B cell (primary cell): ENCODE results near the gene DGUOK. TPM values are rescaled to one million over a fixed set of nuclear protein-coding genes. Genes with fewer than 3 reads are reported as not detected.

Experiments used
- ATAC-seq: fragments of 200-7000 bp; cut with Tn5 transposase; one replicate; pipeline ENCODE4 v1.10.0; 2021; ENCODE audit warnings: low read depth, mild to moderate bottlenecking, moderate number of reproducible peaks, moderate library complexity
- CTCF ChIA-PET: fragments of 350-600 bp; sonication (Branson Sonifier 250); formaldehyde crosslinking; loops from one replicate; lab custom pipeline; 2021; ENCODE audit warnings: antibody characterized with exemption, inconsistent platforms; lab: Charles Lee
- POLR2A ChIA-PET: fragments of 350-600 bp; sonication (Branson Sonifier 250); formaldehyde crosslinking; loops from one replicate; lab custom pipeline; 2021; ENCODE audit warnings: antibody characterized with exemption; lab: Charles Lee
- DNase-seq: peaks from one replicate; pipeline ENCODE4 v3.0.0; 2013
- H2AFZ ChIP-seq: 2 replicates; pipeline ENCODE4 v1.6.1; 2012; ENCODE audit warnings: mild to moderate bottlenecking, low read depth, low read length; ENCODE audit not compliant: insufficient read depth, poor library complexity, severe bottlenecking
- H3K27ac ChIP-seq, 2 donors: 1 replicate in 1 of 2; 2 replicates in 1 of 2; pipeline ENCODE4 v1.5.1; 2012 to 2013; ENCODE audit warnings: low read length in 2 of 2, mild to moderate bottlenecking in 2 of 2, moderate library complexity in 1 of 2
- H3K27me3 ChIP-seq, 4 experiments: fragments of 200-600 bp in 1 of 4; sonication (generic) in 1 of 4; replicated peaks in 1 of 4; 1 replicate in 2 of 4; 2 replicates in 2 of 4; pipeline versions ENCODE4 v1.6.1 to v1.7.0; 2013 to 2016; ENCODE audit warnings: low read length in 3 of 4, mild to moderate bottlenecking in 2 of 4, mixed read lengths in 1 of 4, moderate library complexity in 1 of 4; ENCODE audit not compliant: insufficient read depth in 4 of 4, control insufficient read depth in 3 of 4; ENCODE audit errors: control extremely low read depth in 1 of 4
- H3K36me3 ChIP-seq, 2 experiments: replicated peaks in 1 of 2; 1 replicate in 1 of 2; 2 replicates in 1 of 2; pipeline versions ENCODE4 v1.6.1 to v1.7.1; 2013; ENCODE audit warnings: low read length in 1 of 2; ENCODE audit not compliant: insufficient read depth in 2 of 2, control insufficient read depth in 1 of 2; ENCODE audit errors: control extremely low read depth in 1 of 2, extremely low read depth in 1 of 2
- H3K4me1 ChIP-seq, 2 donors: fragments of 200-600 bp in 1 of 2; sonication (generic) in 1 of 2; 1 replicate in 1 of 2; 2 replicates in 1 of 2; pipeline versions ENCODE4 v1.5.1 to v1.6.1; 2013 to 2017; ENCODE audit warnings: low read length in 2 of 2; ENCODE audit not compliant: control insufficient read depth in 2 of 2, insufficient read depth in 2 of 2
- H3K4me2 ChIP-seq: replicated peaks from 2 replicates; pipeline ENCODE3; 2012; ENCODE audit warnings: mild to moderate bottlenecking, low read depth, low read length; ENCODE audit not compliant: poor library complexity, severe bottlenecking
- H3K4me3 ChIP-seq, 5 experiments: fragments of 200-600 bp in 1 of 5; sonication (generic) in 1 of 5; 1 replicate in 3 of 5; 2 replicates in 2 of 5; pipeline versions ENCODE4 v1.5.1 to v1.7.0; 2011 to 2016; ENCODE audit warnings: low read length in 4 of 5, mild to moderate bottlenecking in 4 of 5, low read depth in 2 of 5, control low read depth in 1 of 5, moderate library complexity in 1 of 5; ENCODE audit not compliant: insufficient read depth in 1 of 5; ENCODE audit errors: control extremely low read depth in 1 of 5, extremely low read depth in 1 of 5
- H3K79me2 ChIP-seq: fragments of 200-600 bp; sonication (generic); one replicate; pipeline ENCODE4 v1.6.0; 2016; ENCODE audit warnings: low read length; ENCODE audit not compliant: control insufficient read depth, insufficient read depth
- H3K9ac ChIP-seq: fragments of 200-600 bp; sonication (generic); 2 replicates; pipeline ENCODE4 v1.6.1; 2017; ENCODE audit warnings: mild to moderate bottlenecking, low read length, moderate library complexity
- H3K9me3 ChIP-seq, 3 donors: one replicate each; pipeline versions ENCODE4 v1.6.1 to v1.7.1; 2013; ENCODE audit warnings: low read length in 2 of 3; ENCODE audit not compliant: control insufficient read depth in 2 of 3, insufficient read depth in 1 of 3; ENCODE audit errors: control extremely low read depth in 1 of 3
- H4K20me1 ChIP-seq: 2 replicates; pipeline ENCODE4 v1.6.0; 2012; ENCODE audit warnings: mild to moderate bottlenecking, low read length; ENCODE audit not compliant: insufficient read depth, control insufficient read depth, poor library complexity, severe bottlenecking
- H3K27ac Mint-ChIP-seq: one replicate; pipeline ENCODE4 v1.8.0; 2021; ENCODE audit warnings: mixed read lengths
- H3K27me3 Mint-ChIP-seq: one replicate; pipeline ENCODE4 v1.8.0; 2021; ENCODE audit warnings: mixed read lengths
- H3K4me1 Mint-ChIP-seq: one replicate; pipeline ENCODE4 v1.8.0; 2021; ENCODE audit warnings: mixed read lengths
- H3K4me3 Mint-ChIP-seq: one replicate; pipeline ENCODE4 v1.8.0; 2021; ENCODE audit warnings: mixed read lengths
- H3K9me3 Mint-ChIP-seq: one replicate; pipeline ENCODE4 v1.8.0; 2022; ENCODE audit warnings: mixed read lengths; ENCODE audit not compliant: insufficient read depth
- EZH2 ChIP-seq: IDR thresholded peaks from 2 replicates; pipeline ENCODE4 v1.6.1; 2012; ENCODE audit warnings: borderline replicate concordance, low read depth, mild to moderate bottlenecking, moderate library complexity, low read length; ENCODE audit not compliant: insufficient read depth, poor library complexity, severe bottlenecking
- WGBS: methylation state at CpG from one replicate; pipeline ENCODE4 v1.1.5; 2013; ENCODE audit warnings: missing lambda C conversion rate; ENCODE audit not compliant: insufficient coverage; 5-methylcytosine and 5-hydroxymethylcytosine counted together
- intact Hi-C: fragments of 100-400 bp; cut with micrococcal nuclease; formaldehyde crosslinking; loops from one replicate; pipeline ENCODE4 v1.10.0; 2022
- polyA plus RNA-seq: library from polyadenylated mRNA; depleted of rRNA; stranded (reverse); fragments of >200 nt; gene quantifications from 2 replicates; pipeline ENCODE4 v1.2.3, GENCODE V29; 2012
- total RNA-seq, 2 donors: library from RNA; stranded (reverse); fragments of 120-200 nt in 1 of 2; gene quantifications; 1 replicate in 1 of 2; 2 replicates in 1 of 2; pipeline versions ENCODE4 v1.2.3 to v1.2.4, GENCODE V29; 2013 to 2022
- TF ChIP-seq, protein P1 (sequence below): fragments of 200-600 bp; IDR thresholded peaks from one replicate; pipeline ENCODE4 v1.8.0; 2022; ENCODE audit warnings: antibody characterized with exemption, mild to moderate bottlenecking

The DGUOK gene
- total and polyA plus RNA-seq, 2 donors (not counting 1 experiment from before 2014, with no cell fraction given) = 61.7 to 81.5 TPM

DNA sequence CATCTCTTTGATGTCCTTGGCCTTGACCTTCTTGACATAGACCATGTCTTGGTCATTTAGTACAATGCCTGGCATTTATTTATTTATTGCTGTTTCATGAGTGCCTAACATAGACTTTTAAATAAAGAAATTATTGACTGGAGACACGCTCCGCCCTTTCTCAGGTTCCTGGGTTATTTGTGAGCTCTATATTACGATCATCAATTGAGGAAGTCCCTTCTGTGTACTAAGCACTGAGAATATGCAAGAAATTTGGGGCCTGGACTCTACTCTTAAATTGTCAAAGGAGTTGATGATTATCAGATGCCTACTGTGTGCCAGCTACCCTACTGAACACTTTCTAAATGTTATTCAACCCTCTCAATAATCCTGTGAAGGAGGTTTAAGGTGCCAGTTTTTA lies 38.4 kb downstream of the DGUOK start:
- Histone ChIP-seq H3K4me1 (peaks cover 3 to 4% of the 10 kb centered on the region in 2 donors), H3K79me2 (no peaks in the 10 kb centered on the region), H3K9me3 (peaks cover 0 to 3% (median 2%) of the 10 kb centered on the region in 3 donors), H3K27me3 (no peaks in the 10 kb centered on the region), H3K4me2 (no peak overlapping the region), H3K9ac (no peak overlapping the region), H2AFZ (no peak overlapping the region), H3K27ac (no peak overlapping the region), H4K20me1 (no peaks in the 10 kb centered on the region), H3K4me3 (no peak overlapping the region), H3K36me3 (no peaks in the 10 kb centered on the region)
- Mint-ChIP-seq H3K9me3 (peaks cover 3% of the 10 kb centered on the region), H3K27ac (no peak overlapping the region), H3K27me3 (no peaks in the 10 kb centered on the region), H3K4me3 (no peak overlapping the region), H3K4me1 (peaks cover 9% of the 10 kb centered on the region)
- ATAC-seq (no peak), DNase-seq (no peak)
- WGBS = 83% methylated on average over 3 of the region's 3 CpGs
- ChIA-PET CTCF (interaction anchor here (1.2 kb wide), 1 partner anchor 156 kb away, joined by 3 read pairs; no protein-coding TSS in a partner anchor), POLR2A (no interaction called here)
- TF ChIP-seq, protein P1, sequence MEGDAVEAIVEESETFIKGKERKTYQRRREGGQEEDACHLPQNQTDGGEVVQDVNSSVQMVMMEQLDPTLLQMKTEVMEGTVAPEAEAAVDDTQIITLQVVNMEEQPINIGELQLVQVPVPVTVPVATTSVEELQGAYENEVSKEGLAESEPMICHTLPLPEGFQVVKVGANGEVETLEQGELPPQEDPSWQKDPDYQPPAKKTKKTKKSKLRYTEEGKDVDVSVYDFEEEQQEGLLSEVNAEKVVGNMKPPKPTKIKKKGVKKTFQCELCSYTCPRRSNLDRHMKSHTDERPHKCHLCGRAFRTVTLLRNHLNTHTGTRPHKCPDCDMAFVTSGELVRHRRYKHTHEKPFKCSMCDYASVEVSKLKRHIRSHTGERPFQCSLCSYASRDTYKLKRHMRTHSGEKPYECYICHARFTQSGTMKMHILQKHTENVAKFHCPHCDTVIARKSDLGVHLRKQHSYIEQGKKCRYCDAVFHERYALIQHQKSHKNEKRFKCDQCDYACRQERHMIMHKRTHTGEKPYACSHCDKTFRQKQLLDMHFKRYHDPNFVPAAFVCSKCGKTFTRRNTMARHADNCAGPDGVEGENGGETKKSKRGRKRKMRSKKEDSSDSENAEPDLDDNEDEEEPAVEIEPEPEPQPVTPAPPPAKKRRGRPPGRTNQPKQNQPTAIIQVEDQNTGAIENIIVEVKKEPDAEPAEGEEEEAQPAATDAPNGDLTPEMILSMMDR = no peak
- no peak for TF ChIP-seq EZH2
- intact Hi-C loops = no loop called here

DNA sequence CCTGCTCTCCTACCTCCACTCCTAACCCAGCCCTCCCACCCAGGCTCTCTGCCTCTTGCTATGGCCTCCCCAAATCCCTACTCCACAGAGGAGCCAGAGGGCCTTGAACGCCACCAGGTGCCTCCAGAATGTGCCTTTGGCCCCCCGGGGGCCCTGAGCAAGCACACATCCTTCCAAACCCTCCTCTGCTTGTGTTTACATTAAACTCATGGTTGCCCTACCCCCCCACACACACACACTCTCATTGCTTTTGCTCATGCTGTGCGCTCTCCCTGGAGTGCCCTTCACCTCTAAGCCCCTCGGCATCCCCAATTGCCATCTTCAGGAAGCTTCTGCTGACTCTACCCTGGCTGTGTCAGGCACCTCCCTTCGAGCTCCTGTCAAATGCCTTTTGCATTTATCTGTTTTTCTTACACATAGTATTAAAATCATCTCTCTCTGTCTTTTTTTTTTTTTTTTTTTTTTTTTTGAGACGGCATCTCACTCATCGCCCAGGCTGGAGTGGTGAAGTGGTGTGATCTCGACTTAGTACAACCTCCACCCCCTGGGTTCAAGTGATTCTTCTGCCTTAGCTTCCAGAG lies 41.8 kb downstream of the DGUOK start:
- Histone ChIP-seq H3K36me3 (no peaks in the 10 kb centered on the region), H3K4me1 (peaks cover 35 to 38% of the 10 kb centered on the region in 2 donors), H3K4me3 (no peak overlapping the region), H3K27me3 (no peaks in the 10 kb centered on the region), H3K4me2 (no peak overlapping the region), H3K79me2 (no peaks in the 10 kb centered on the region), H3K9ac (no peak overlapping the region), H4K20me1 (no peaks in the 10 kb centered on the region), H2AFZ (no peak overlapping the region), H3K27ac (no peak overlapping the region), H3K9me3 (no peaks in the 10 kb centered on the region)
- Mint-ChIP-seq H3K27ac (no peak overlapping the region), H3K27me3 (no peaks in the 10 kb centered on the region), H3K4me1 (peaks cover 43% of the 10 kb centered on the region), H3K9me3 (no peaks in the 10 kb centered on the region), H3K4me3 (no peak overlapping the region)
- CTCF ChIA-PET = no interaction called here
- POLR2A ChIA-PET = no interaction called here
- ATAC-seq (no peak), DNase-seq (no peak)
- TF ChIP-seq EZH2 = no peak
- TF ChIP-seq, protein P1 = no peak
- intact Hi-C loops = no loop called here
- WGBS = 86% methylated on average over 4 of the region's 8 CpGs
